Activated CD8-positive, alpha-beta memory T cell treated with anti-CD3 and anti-CD28 coated beads, Interleukin-2, amount 50 U/mL, for 4 hours (primary cell): ENCODE measurements around the gene KDELR3.

Source experiments
- DNase-seq: peaks from one replicate; pipeline ENCODE4 v3.0.0-alpha.2; 2020

Gene KDELR3

DNA sequence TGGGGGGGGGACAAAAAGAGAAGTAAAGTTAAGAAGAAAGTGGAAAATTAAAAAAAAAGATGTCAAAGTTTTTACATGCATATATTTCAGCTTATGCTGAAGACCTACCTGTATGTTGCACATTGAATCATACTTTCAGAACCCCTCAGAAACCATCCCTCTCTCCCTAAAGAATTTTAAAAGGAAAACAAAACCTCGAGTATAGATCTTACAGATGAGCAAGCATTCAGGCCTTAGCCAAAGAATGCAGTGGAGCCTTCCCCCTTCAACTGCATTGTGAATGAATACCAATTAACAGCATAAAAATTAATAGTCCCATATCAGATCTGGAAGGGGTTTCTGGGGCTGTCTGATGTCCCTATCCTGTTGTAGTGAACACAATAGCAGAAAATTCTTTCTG is 16.3 kb downstream of the KDELR3 start:
- DNase-seq, result no peak

DNA sequence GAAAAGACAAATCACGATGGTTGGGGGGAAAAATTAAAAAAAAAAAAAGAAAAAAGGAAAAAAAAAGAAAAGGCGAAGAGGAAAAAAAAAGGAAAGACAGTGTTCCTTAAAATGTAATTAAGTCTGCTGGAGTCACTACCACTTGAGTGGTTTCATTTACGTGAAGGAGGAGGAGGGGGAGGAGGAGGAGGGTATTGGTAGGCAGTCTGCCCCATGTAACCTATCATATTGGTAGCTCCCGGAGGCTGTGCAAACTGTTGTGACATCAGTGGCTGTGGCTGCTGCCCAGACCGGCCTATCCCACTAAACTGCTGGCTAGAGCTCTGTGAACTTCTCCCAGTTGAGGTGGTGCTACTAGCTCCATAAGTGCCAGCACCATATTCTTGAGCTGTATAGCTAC is 17.9 kb downstream of the KDELR3 start:
- no peak for DNase-seq

DNA sequence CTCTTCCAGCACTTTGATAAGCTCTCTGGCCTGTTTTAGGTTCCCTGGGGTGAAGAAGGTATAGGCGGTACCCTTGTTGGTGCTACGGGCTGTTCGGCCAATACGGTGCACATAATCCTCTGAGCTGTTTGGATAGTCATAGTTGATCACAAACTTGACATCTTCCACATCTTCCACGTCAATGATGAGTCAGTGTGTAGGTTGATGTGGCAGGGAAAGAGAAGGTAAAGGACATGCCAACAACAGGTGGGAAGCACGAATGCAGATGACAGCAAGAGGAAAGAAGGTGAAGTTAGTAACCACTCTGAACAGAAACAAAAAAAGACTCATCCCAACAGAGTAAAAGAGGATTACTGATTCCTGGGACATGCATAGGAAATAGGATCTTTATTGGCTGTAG is 20.1 kb downstream of the KDELR3 start:
- no peak for DNase-seq

DNA sequence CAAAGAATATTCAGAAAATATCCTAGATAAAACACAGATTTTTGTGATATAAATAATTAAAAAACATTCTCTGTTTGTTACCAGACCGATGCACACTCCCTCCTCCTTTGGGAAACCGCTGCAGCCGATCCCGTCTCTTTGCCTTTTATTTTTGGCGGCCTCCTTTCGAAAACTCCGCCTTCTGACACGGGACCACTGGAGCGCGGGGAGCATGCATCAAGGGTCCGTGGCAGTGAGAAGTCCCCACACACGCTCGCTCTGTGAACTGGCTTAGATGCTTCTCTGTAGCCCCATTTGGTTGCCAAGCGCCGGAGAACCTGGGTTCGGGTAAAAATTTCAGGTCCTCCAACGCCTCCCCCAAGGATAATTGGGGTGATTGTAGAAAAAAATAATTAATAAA is 21.2 kb downstream of the KDELR3 start:
- DNase-seq, result no peak

DNA sequence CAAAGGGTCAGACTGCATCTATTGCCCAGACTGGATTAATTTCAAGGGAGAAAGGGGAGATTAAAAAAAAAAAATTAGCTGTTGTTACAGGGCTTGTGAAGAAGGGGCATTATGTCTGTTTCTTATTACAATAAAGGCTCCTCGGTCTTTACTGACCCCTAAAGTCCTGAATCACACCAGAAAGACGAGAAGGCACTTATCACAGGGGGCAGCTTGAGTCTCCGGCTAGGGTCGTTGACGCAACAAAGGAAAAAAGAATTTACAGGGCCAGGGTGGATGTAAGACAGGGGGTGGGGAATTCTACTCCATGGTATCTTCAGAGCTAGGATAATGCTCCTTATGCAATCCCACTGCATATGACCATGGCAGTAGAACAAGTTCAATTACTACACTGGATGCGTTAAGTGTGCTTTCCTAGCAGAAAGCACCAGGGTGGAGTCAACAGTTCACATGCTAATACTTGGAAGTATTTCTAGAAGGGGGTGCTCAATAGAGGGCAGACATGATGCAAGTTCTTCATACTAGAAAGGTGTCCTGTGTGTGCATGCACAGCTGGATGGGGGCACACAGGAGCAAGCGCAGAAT is 21.8 kb downstream of the KDELR3 start:
- no peak for DNase-seq

DNA sequence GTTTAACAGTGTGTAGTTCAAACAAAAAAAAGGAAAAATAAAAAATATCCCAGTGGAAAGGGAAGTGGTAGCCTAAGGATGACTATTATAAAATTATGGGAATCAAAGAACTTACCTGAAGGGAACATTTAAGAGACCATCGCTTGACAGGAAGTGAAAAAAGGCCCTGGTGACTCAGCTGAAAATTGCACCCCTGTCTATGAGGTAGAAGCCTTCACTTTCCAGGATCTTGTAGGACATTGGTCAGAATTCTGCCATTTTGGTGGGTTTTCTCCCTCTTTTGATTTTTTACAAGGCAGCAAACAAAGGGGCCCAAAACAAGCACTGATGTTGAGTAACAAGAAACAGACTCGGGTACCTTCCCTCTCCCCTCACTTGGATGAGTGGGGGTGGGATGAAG is 22.6 kb downstream of the KDELR3 start:
- no peak for DNase-seq

DNA sequence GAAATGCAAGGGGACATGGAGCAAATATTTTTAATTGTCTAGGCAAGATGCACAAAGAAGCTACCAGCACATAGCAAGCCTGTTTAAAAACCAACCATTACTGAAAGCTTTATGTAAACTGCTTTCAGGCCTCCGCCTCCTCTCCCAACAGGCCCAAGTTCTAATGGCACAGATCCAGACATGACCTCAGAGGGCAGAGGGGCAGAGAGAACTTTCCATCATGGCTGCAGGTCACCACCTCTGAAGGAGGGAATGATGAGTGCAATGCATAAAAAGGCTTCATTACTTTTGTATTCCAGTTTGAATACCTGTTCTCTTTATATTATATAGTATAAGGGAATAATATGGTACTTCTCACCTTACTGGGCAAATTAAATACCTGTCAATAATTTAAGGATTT is 23.0 kb downstream of the KDELR3 start:
- no peak for DNase-seq

DNA sequence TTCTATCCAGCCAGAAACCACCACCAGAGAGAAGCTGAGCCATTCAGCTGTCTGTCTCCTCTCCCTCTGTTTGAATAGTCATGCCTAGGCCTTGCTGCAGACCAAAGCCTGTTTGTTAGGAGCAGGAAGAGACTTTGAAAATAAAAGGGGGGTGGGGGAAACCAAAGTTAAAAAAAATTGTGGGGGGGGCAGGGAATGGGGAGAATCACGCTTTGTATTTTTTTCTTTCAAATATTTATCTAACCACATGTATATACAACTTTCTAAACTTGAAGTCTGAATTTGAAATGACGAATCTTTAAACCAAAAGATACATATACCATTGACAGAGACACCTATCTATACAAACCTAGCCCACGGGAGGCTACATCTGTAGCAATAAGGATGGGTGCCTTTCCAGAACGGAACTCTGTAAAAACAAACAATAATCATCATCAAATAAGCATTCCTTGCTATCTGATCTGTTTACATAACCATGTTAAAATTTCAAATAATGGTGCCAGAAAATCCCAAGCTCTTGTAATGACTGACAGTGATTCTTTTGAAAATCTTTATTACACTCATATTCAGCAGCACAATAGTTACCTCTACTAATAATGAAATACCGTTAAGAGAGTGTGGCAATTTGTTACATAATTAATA is 23.9 kb downstream of the KDELR3 start:
- DNase-seq, result no peak

DNA sequence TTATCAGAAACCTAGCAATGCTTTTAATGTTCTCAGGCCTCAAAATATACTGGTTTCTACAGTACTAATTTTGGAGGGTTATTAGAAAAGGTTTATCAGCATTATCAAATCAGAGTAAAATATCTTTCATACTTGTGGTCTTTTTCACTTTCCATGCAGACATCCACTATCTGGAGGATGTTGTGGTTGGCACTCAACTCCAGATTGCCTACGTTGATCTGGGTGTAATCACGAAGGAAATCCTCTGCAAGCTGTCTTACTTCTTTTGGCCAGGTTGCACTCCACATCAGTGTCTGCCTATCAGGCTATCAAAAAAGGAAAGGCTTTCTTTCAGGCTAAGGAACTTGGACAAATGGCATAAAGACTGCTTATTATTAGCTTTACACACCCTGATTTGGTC is 26.6 kb downstream of the KDELR3 start:
- DNase-seq, result no peak

DNA sequence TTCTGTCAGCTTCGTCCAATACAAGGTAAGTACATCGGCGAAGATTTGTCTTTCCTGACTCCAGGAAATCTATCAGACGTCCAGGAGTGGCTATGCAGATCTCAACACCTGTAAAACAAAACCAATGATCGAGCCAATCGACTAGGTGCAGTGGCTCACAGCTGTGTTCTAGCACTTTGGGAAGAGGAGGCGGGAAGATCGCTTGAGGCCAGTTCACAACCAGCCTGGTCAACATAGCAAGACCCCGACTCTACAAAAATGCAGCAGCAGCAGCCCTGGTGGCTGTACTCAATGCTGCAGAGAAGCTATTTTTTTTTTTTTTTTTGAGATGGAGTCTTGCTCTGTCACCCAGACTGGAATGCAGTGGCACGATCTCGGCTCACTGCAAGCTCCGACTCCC is 27.0 kb downstream of the KDELR3 start:
- no peak for DNase-seq

DNA sequence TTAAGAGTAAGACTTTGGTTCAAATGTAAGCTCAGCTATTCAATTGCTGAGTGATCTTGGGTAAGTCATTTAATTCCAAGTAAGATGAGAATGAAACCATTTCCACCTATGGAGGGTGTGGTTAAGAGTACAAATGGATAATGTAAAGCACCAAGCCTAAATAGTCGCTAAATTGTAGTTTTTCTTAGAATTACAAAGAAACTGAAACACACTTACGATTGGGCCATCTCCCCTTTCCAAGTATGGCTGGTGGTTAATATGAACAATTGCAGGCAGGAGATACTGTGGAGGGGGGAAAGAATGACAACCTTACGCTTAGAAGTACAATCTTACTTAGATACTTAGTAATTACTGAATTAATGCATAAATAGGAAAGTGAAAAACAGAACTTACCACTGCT is 30.0 kb downstream of the KDELR3 start:
- DNase-seq, result no peak

DNA sequence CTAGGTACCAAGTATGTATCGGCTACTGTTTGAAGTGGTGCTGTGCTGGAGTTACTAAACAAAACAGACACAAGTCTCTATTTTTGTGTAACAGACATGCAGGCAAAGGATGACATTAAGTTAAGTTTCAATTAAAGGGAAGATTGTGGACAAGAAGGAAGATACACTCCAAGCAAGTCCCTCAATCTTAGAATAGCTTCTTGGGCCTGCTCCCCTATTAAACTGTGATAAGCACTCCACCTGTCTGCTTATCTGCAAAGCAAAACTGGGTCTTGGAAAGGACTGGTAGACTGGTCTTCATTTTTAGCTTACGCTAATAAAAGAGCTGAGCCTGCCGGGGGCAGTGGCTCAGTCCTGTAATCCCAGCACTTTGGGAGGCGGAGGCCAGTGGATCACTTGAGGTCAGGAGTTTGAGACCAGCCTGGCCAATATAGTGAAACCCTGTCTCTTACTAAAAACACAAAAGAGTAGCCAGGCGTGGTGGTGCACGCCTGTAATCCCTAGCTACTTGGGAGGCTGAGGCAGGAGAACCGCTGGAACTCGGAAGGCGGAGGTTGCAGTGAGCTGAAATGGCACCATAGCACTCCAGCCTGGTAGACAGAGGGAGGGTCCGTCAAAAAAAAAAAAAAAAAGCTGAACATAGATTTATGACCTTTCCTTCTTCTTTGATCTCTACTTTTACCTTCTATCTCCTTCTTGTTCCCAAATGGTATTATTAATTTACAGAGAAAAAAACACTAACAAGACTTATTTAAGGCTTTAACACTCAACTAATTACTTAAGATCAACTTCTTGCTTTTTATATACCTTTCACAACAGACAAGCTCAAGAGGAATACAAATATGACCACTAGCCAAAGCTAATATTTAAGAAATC is 34.1 kb downstream of the KDELR3 start:
- DNase-seq, result no peak

DNA sequence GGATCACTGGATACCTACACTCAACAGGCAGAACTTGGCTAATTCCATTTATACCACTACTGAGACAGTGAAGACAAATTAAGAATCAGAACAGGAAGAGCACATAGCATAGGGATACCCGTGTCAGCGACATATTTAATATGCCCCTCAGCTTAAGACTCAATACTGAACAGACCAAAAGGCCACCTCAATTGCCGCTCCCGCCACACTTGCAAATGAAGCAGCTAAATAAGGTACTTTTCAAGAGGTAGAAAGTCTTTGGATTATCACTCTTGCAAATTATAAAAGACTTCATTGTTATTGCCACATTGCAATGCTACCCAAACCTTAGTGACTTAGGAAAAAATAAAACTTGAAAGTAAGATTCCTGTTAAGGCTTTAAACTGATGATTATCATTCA is 35.1 kb downstream of the KDELR3 start:
- DNase-seq, result no peak

DNA sequence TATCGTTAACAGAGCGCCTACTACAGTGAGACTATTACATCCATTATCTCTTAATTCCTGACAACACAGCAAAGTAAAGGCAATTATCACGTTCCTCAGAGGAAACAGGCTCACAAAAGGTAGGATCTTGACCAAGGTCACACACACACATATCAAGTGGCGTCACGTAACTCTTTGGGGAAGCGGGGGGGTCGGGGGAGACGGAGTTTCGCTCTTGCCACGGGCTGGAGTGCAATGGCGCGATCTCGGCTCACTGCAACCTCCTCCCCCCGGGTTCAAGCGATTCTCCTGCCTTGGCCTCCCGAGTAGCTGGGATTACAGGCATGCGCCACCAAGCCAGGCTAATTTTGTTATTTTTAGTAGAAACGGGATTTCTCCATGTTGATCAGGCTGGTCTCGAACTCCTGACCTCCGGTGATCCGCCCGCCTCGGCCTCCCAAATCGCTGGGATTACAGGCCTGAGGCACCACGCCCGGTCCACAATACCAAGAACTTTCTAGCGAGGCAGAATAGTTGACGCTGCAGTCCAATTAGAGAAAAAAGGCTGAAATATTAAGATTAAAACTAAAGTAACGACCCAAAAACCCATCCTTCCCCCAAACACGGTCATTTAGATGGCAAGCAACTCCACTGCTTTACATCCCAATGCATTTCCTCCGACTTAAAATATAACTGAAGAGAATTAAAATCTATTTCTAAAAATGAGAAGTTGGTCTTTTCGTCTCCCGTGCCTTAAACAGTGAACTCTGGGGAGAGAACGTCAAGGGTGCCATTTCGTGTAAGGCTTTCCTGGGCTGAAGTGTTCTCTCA is 37.0 kb downstream of the KDELR3 start:
- peak; percentile 52 for DNase-seq

DNA sequence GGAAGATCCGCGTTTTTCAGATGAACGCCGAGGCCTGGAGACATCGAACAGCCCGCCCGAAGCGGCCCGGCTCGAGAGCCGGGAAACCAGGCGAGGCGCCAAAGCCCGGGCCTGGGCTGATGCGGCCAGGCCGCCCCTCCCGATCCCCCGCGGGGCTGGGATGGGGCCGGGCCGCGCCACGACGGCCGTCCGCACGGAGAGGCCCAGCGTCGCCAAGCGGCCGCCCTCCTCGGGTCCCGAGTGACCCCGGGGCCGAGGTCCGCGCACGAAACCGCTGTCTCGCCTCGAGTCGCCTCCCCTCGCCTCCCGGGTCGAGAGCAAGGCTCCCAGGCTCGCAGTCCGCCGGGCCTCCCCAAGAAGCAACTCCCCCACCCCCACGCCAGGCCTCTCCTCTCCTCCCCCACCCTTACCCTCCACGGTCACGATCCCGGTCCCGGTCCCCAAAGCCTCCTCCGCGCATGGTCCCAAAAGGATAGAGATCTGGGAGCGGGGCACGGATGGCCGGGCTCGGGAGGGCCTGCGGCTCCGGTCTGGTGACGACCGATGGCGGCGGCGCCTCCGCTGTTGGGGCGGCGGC is 37.7 kb downstream of the KDELR3 start:
- peak; percentile 61 for DNase-seq

DNA sequence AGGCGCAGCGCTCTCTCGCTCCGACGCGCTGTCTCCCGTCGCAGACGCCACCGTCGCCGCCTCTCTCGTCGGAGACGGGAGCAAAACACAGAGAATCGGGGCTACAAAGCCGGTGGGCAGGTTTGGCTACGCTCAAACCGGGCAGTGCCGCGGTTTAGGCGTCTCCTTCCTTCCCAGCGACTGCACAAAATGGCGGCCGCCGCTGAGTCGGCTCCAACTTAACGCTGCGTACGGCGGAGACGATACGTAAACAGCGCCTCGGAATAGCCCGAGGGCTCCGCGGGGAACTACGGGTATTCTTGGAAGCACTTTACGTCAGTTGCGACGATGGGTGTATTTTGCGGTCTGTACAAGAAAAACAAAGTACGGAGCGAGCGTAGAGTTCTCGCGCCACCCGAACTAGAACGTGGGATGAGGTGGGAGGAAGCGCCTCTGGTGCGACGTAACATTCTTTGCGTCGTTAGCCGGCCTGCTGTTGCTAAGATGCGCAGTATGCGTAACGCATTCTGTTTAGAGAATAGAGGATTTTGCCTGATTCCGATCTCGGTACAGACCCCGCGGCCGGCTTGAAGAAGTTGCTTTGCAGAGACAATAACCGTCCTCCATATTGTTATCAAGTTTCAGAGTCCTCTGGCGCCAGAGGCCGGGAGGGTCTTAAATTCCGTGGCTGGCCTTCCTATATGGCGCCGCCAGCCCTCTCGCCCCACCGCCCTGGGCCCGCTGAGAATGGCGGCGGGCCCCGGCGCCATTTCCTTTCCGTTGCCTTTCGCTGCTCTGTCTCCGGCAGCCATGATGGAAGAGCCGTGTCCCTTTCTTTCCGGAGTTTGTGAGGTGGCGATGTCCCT is 38.4 kb downstream of the KDELR3 start, which contains the start of gene DDX17:
TSS of gene DDX17 (minus strand) at position 194 of the 845 bp plus-strand sequence.
- DNase-seq, result peak; percentile 92

DNA sequence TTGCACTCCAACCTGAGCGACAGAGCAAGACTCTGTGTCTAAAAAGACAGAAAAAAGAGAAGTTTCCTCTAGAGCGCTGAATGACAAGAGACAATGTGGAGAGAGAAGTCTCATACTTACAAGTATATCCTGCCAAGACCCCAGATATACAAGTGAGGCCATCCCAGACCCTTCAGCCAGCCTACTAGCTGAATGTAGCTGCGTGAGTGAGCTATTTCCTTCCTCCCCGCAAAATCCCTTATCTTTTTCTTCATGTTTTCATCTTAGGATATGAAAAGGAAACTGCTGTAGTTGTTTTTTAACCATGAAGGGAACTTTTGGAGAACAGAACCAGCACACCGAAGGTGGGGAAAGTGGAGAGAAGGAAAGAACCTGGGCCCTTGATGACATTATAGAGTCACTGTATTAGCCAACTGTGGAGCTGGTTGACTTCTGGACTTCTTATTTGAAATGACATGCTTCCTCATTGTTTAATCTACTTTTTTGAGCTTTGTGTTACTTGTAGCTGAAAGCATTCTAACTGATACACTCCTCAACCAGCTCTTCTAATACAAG is 42.6 kb downstream of the KDELR3 start:
- no peak for DNase-seq

DNA sequence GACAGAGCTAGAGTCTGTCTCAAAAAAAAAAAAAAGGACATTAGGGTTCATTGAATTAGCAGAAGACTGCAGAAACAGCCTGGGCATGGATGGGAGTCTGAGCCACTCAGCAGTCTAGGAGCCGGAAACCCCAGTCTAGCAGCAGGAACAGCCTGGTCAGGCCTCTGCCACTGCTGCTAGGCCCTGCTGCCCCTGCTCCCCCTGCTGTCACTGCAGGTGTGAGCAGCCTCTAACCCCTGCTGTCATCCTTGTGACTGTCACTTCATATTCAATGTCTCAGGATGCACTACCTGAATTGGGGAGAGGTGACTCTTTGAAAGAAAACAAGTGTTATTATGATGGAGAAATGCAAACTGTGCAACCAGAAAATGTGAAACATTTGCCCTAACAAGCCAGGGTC is 45.2 kb downstream of the KDELR3 start:
- DNase-seq, result peak; percentile 43

DNA sequence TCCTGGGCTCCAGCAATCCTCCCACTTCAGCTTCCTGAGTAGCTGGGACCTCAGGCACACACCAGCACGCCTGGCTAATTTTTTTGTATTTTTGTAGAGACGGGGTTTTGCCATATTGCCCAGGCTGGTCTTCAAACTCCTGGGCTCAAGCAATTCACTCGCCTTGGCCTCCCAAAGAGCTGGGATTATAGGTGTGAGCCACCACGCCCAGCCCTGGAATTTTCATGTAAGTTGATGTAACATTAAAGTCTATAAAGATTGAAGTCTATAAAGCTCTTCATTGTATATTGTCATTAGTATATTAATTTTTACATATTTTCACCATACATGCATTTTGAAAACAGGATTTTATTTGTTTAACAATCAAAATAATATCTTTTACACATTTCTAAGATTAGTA is 50.7 kb downstream of the KDELR3 start:
- DNase-seq, result no peak

DNA sequence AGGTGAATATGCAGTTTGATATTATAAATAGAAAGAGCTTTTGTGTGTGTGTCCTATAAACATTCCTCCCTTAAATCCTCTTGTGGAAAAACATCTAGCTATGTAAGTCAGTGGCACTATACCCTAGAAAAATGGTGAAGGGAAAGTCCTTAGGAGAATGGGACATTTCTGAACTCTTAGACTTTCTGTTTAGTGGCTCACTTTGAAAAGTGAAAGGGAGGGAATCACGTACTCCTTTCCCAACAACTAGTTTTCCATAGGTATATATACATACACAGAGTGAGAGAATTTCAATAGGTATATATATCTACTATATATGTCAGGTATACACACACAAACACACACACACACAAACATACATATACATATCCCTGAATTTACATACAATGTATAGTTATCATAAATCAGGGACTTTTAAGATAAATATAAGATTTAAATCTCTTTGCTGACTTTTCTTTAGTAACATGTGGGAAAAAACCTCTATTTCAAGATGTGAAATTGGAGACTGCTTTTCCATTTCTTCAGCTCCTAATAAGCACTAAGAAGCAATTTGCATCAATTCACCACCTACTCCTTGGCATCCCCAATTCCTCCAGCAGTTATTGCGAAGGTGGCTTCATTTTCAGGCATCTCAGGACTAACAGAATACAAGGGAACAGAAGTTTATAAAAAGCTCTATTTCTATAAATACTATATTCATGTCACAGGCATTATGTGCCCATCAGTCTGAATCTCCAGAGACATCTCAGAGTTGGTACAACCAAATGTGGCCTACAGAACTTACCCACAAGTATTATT is 51.8 kb downstream of the KDELR3 start:
- DNase-seq, result no peak

DNA sequence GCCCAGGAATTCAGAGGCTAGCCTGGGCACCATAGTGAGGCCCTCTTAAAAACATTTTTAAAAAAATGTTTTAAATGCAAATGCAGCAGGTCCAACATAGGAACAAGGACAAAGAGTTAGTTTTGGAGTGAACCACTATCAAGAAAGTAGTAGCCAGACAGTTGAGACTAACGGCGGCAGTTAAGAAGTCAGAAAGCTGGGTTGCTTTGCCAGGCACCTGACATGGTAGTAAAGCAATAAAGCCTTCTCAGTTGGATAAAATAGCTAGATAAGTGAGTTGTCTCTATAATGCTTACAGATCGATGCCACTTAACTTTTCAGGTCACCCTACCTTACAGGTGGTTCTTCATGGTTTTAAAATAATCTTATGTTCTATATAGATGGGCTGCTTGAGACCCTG is 55.1 kb downstream of the KDELR3 start:
- no peak for DNase-seq
